Measurements from ENCODE around the gene HIVEP3. TPM values are rescaled to one million over a fixed set of nuclear protein-coding genes. Genes with fewer than 3 reads are reported as not detected.

The HIVEP3 gene
- polyA plus RNA-seq, 1 donor (not counting 4 experiments of a cell fraction or from before 2014, with no cell fraction given), result 1.1 TPM

GRCh38 chr1:41473738-41474362, 444.9 kb downstream of the HIVEP3 start:
- FAIRE-seq (peak; percentile 87), DNase-seq (ENCODE audit: low read depth, low spot score) (no peak)
- Histone ChIP-seq H3K4me2 (ENCODE audit: control insufficient read depth, extremely low read depth, insufficient read depth, low read depth, low read length) (peak overlapping the region; percentile 35), H3K9me3 (ENCODE audit: control insufficient read depth, low read depth, low read length) (no peaks in the 10 kb centered on the region), H3K9me1 (ENCODE audit: control insufficient read depth, extremely low read depth, insufficient read depth, low read length) (no peaks in the 10 kb centered on the region), H3K9ac (ENCODE audit: control insufficient read depth, extremely low read depth, insufficient read depth, low read length) (no peak overlapping the region), H3K4me1 (ENCODE audit: control insufficient read depth, extremely low read depth, insufficient read depth, low read length) (peaks cover 28% of the 10 kb centered on the region), H3K27me3 (ENCODE audit: control insufficient read depth, extremely low read depth, insufficient read depth, low read length) (no peaks in the 10 kb centered on the region), H4K20me1 (ENCODE audit: control insufficient read depth, extremely low read depth, insufficient read depth, low read length) (no peaks in the 10 kb centered on the region), H3K79me2 (ENCODE audit: control insufficient read depth, insufficient read depth, low read length) (no peaks in the 10 kb centered on the region), H2AFZ (ENCODE audit: control insufficient read depth, low read length) (no peak overlapping the region), H3K4me3 (ENCODE audit: control insufficient read depth in 2 of 3, extremely low read depth in 1 of 3, insufficient read depth in 2 of 3, low read depth in 1 of 3, low read length in 3 of 3) (peak overlapping the region in 1 of 3 experiments; percentile 9), H3K36me3 (ENCODE audit: control insufficient read depth in 2 of 2, extremely low read depth in 1 of 2, insufficient read depth in 2 of 2, low read length in 2 of 2) (no peaks in the 10 kb centered on the region), H3K27ac (ENCODE audit: control insufficient read depth, insufficient read depth, low read length) (no peak overlapping the region)
- dilution Hi-C loops (cut with MboI; ENCODE audit: extremely low pct_ligation_motif_present, low sequenced_read_pairs), result no loop called here
- peak in 2 of 3 experiments; percentile 22 to 73 for TF ChIP-seq CTCF (optimal IDR thresholded peaks at IDR 0.05 in 1 of 3, IDR thresholded peaks at IDR 0.05 in 1 of 3, conservative IDR thresholded peaks at IDR 0.05 in 1 of 3; ENCODE audit: extremely low read depth in 1 of 3, insufficient read depth in 2 of 3, low read length in 3 of 3)
- no peak for TF ChIP-seq EZH2 (IDR thresholded peaks at IDR 0.05; ENCODE audit: low read length)

- DNase-seq (ENCODE audit: low read depth, low spot score), result no peak
- H3K9me3 ChIP-seq (ENCODE audit: control insufficient read depth, low read depth, low read length), result no peaks in the 10 kb centered on the region
- no peaks in the 10 kb centered on the region for H3K79me2 ChIP-seq (ENCODE audit: control insufficient read depth, insufficient read depth, low read length)
- dilution Hi-C loops (cut with MboI; ENCODE audit: extremely low pct_ligation_motif_present, low sequenced_read_pairs), result no loop called here
- H3K9ac ChIP-seq (ENCODE audit: control insufficient read depth, extremely low read depth, insufficient read depth, low read length), result no peak overlapping the region
- no peak overlapping the region for H2AFZ ChIP-seq (ENCODE audit: control insufficient read depth, low read length)
- FAIRE-seq, result no peak
- no peaks in the 10 kb centered on the region for H3K9me1 ChIP-seq (ENCODE audit: control insufficient read depth, extremely low read depth, insufficient read depth, low read length)
- no peak overlapping the region for H3K27ac ChIP-seq (ENCODE audit: control insufficient read depth, insufficient read depth, low read length)
- H3K4me1 ChIP-seq (ENCODE audit: control insufficient read depth, extremely low read depth, insufficient read depth, low read length), result peaks cover 42% of the 10 kb centered on the region
- TF ChIP-seq EZH2 (IDR thresholded peaks at IDR 0.05; ENCODE audit: low read length) (no peak), CTCF (optimal IDR thresholded peaks at IDR 0.05 in 1 of 3, IDR thresholded peaks at IDR 0.05 in 1 of 3, conservative IDR thresholded peaks at IDR 0.05 in 1 of 3; ENCODE audit: extremely low read depth in 1 of 3, insufficient read depth in 2 of 3, low read length in 3 of 3) (no peak)
- H3K36me3 ChIP-seq (ENCODE audit: control insufficient read depth in 2 of 2, extremely low read depth in 1 of 2, insufficient read depth in 2 of 2, low read length in 2 of 2), result no peaks in the 10 kb centered on the region
- no peaks in the 10 kb centered on the region for H3K27me3 ChIP-seq (ENCODE audit: control insufficient read depth, extremely low read depth, insufficient read depth, low read length)
- H3K4me2 ChIP-seq (ENCODE audit: control insufficient read depth, extremely low read depth, insufficient read depth, low read depth, low read length), result no peak overlapping the region
- no peak overlapping the region for H3K4me3 ChIP-seq (ENCODE audit: control insufficient read depth in 2 of 3, extremely low read depth in 1 of 3, insufficient read depth in 2 of 3, low read depth in 1 of 3, low read length in 3 of 3)
- no peaks in the 10 kb centered on the region for H4K20me1 ChIP-seq (ENCODE audit: control insufficient read depth, extremely low read depth, insufficient read depth, low read length)
These were observed 447.1 kb downstream of the HIVEP3 start for GRCh38 chr1:41471658-41472057.

Data from keratinocyte (primary cell).